Measurements from ENCODE around the gene MET. TPM values are rescaled to one million over a fixed set of nuclear protein-coding genes. Genes with fewer than 3 reads are reported as not detected.

The MET gene
- total and polyA plus RNA-seq, 2 of the 8 experiments (the other 6 are each of a cell fraction or from before 2014, with no cell fraction given) = 3.5 to 12.9 TPM

- Histone ChIP-seq H3K14ac (ENCODE audit: insufficient read length) (no peak overlapping the region), H3K9me3 (ENCODE audit: insufficient read depth in 2 of 2, low read depth in 1 of 2, low read length in 1 of 2) (no peaks in the 10 kb centered on the region), H3K4me3 (ENCODE audit: extremely low read depth in 1 of 4, insufficient read depth in 2 of 4, low read depth in 3 of 4, low read length in 4 of 4) (no peak overlapping the region), H3K4ac (replicated peaks; ENCODE audit: insufficient read length, low read depth, low read length) (no peak overlapping the region), H2BK5ac (ENCODE audit: low read depth, low read length) (no peak overlapping the region), H4K5ac (ENCODE audit: insufficient read length, low read depth, low read length) (no peak overlapping the region), H3K4me1 (replicated peaks in 1 of 4; ENCODE audit: control insufficient read depth in 3 of 4, insufficient read depth in 4 of 4, low read length in 3 of 4) (peaks cover 0 to 14% (median 2%) of the 10 kb centered on the region in 4 experiments; a peak in 3 of 7 replicates), H2BK120ac (replicated peaks; ENCODE audit: low read depth, low read length) (no peak overlapping the region), H3K23ac (ENCODE audit: insufficient read length) (no peak overlapping the region), H3K27ac (ENCODE audit: low read depth, low read length) (no peak overlapping the region), H3K56ac (replicated peaks; ENCODE audit: insufficient read length, low read depth, low read length) (no peak overlapping the region), H3K79me2 (ENCODE audit: control insufficient read depth in 1 of 2, insufficient read depth in 2 of 2, low read length in 2 of 2) (no peaks in the 10 kb centered on the region), H2BK20ac (ENCODE audit: low read length) (no peak overlapping the region), H4K8ac (ENCODE audit: extremely low read depth, insufficient read depth, low read length) (no peak overlapping the region), H4K20me1 (replicated peaks in 1 of 2; ENCODE audit: control insufficient read depth in 1 of 2, insufficient read depth in 2 of 2, low read length in 2 of 2) (no peaks in the 10 kb centered on the region), H2BK12ac (ENCODE audit: low read depth, low read length) (no peak overlapping the region), H3K18ac (ENCODE audit: extremely low read depth, low read length) (no peak overlapping the region), H2AK5ac (ENCODE audit: low read depth, low read length) (no peak overlapping the region), H4K91ac (replicated peaks; ENCODE audit: insufficient read length, low read length) (no peak overlapping the region), H3K9ac (replicated peaks in 1 of 4; ENCODE audit: extremely low read depth in 1 of 4, low read depth in 3 of 4, low read length in 3 of 4) (no peak overlapping the region), H3K36me3 (ENCODE audit: control insufficient read depth in 2 of 4, insufficient read depth in 4 of 4, low read length in 3 of 4) (no peaks in the 10 kb centered on the region), H3K79me1 (ENCODE audit: low read depth, low read length) (no peaks in the 10 kb centered on the region; the same call in 1 of the 2 replicates), H3K4me2 (ENCODE audit: insufficient read depth in 1 of 2, low read depth in 2 of 2, low read length in 2 of 2) (no peak overlapping the region), H3K27me3 (replicated peaks in 1 of 4; ENCODE audit: control insufficient read depth in 3 of 4, extremely low read depth in 1 of 4, insufficient read depth in 3 of 4, low read length in 3 of 4) (no peaks in the 10 kb centered on the region), H2AFZ (ENCODE audit: low read length) (no peak overlapping the region), H3K23me2 (ENCODE audit: low read depth, low read length) (no peaks in the 10 kb centered on the region), H2BK15ac (ENCODE audit: low read length) (no peak overlapping the region)
- DNase-seq (ENCODE audit: low read depth in 1 of 2, low spot score in 2 of 2) = no peak
- ChIA-PET CTCF (ENCODE audit: partially characterized antibody) (no interaction called here), POLR2A (ENCODE audit: partially characterized antibody) (no interaction called here)
- no peak for TF ChIP-seq RNF2 (IDR thresholded peaks at IDR 0.05; ENCODE audit: borderline replicate concordance, low read depth, low read length, missing control alignments, poor library complexity, severe bottlenecking)
- no peak for TF ChIP-seq E2F6 (IDR thresholded peaks at IDR 0.05)
- no peak for TF ChIP-seq CBX5 (IDR thresholded peaks at IDR 0.05; ENCODE audit: low read depth, low read length)
- TF ChIP-seq ZNF274 (IDR thresholded peaks at IDR 0.05; ENCODE audit: borderline replicate concordance, extremely low read depth, low read length) = no peak
- TF ChIP-seq TAF1 (IDR thresholded peaks at IDR 0.05; ENCODE audit: low read depth, low read length) = no peak
- no peak for FAIRE-seq
- WGBS, 2 experiments (ENCODE audit: extremely low coverage in 1 of 2, insufficient coverage in 1 of 2, insufficient read length in 1 of 2, insufficient replicate concordance in 2 of 2, low coverage in 1 of 2, low lambda C conversion rate in 2 of 2, missing lambda C conversion rate in 1 of 2) = 87% methylated on average over 4 of the region's 4 CpGs; no CpG with 5 or more reads in 1 of the 2 experiments
Measured at GRCh38 chr7:116709336-116709735, 37.3 kb downstream of the MET start.
